PC-9 (cell line): ENCODE data around the gene HNRNPUL2. TPM values are rescaled to one million over a fixed set of nuclear protein-coding genes. Genes with fewer than 3 reads are reported as not detected.

Experiments
- BruUV-seq: library from RNA; stranded (reverse); fragments of 400-500 nt; replicated peaks from 2 replicates; lab custom pipeline; 2021; lab: Mats Ljungman, UMichigan
- CTCF ChIA-PET: fragments of 300-600 bp; sonication (Branson Sonifier 250); formaldehyde crosslinking; loops from one replicate; lab custom pipeline; 2022; ENCODE audit warnings: antibody characterized with exemption; lab: Charles Lee
- POLR2A ChIA-PET: fragments of 300-600 bp; sonication (Branson Sonifier 250); formaldehyde crosslinking; loops from one replicate; lab custom pipeline; 2022; ENCODE audit warnings: antibody characterized with exemption; ENCODE audit not compliant: unreplicated experiment; lab: Charles Lee
- DNase-seq, 2 experiments: peaks; one replicate each; pipeline versions ENCODE4 v3.0.0 to v3.0.0-alpha.2; 2015 to 2022; ENCODE audit warnings: mixed read lengths in 1 of 2
- H2AFZ ChIP-seq: fragments of 200-600 bp; sonication (generic); 2 replicates; pipeline ENCODE4 v1.8.1; 2017; ENCODE audit warnings: antibody characterized with exemption
- H3F3A ChIP-seq: fragments of 200-600 bp; sonication (generic); 2 replicates; pipeline ENCODE4 v1.8.1; 2017; ENCODE audit warnings: antibody characterized with exemption, mild to moderate bottlenecking, low read depth; ENCODE audit not compliant: insufficient read depth
- H3K27ac ChIP-seq: fragments of 200-600 bp; sonication (generic); 2 replicates; pipeline ENCODE4 v1.6.1; 2016; ENCODE audit warnings: mixed run types
- H3K27me3 ChIP-seq: fragments of 200-600 bp; sonication (generic); 2 replicates; pipeline ENCODE4 v1.6.1; 2016; ENCODE audit warnings: low read depth, mixed run types; ENCODE audit not compliant: insufficient read depth
- H3K36me3 ChIP-seq: fragments of 200-600 bp; sonication (generic); 2 replicates; pipeline ENCODE4 v1.6.1; 2016; ENCODE audit warnings: low read depth, mixed run types
- H3K4me1 ChIP-seq: fragments of 200-600 bp; sonication (generic); replicated peaks from 2 replicates; pipeline ENCODE4 v1.6.1; 2016; ENCODE audit warnings: mixed run types; ENCODE audit not compliant: insufficient read depth
- H3K4me2 ChIP-seq: fragments of 200-600 bp; sonication (generic); 2 replicates; pipeline ENCODE4 v1.6.1; 2017; ENCODE audit warnings: mixed run types
- H3K4me3 ChIP-seq: fragments of 200-600 bp; sonication (generic); 2 replicates; pipeline ENCODE4 v1.6.1; 2016; ENCODE audit warnings: mixed run types
- H3K79me2 ChIP-seq: fragments of 200-600 bp; sonication (generic); 2 replicates; pipeline ENCODE4 v1.6.1; 2017; ENCODE audit warnings: low read depth, mixed run types
- H3K9me2 ChIP-seq: fragments of 200-600 bp; sonication (generic); 2 replicates; pipeline ENCODE4 v1.8.1; 2017; ENCODE audit warnings: mild to moderate bottlenecking; ENCODE audit not compliant: insufficient read depth
- H3K9me3 ChIP-seq: fragments of 200-600 bp; sonication (generic); 2 replicates; pipeline ENCODE4 v1.8.1; 2016; ENCODE audit warnings: low read depth; ENCODE audit not compliant: insufficient read depth
- H4K20me1 ChIP-seq: fragments of 200-600 bp; sonication (generic); 2 replicates; pipeline ENCODE4 v1.8.1; 2017; ENCODE audit not compliant: insufficient read depth
- EZH2 ChIP-seq: fragments of 200-600 bp; sonication (generic); IDR thresholded peaks from 2 replicates; pipeline ENCODE4 v1.8.0; 2017; ENCODE audit warnings: antibody characterized with exemption, low read depth
- intact Hi-C: fragments of 100-400 bp; cut with micrococcal nuclease; formaldehyde crosslinking; loops from one replicate; pipeline ENCODE4 v1.10.0; 2022; ENCODE audit not compliant: unreplicated experiment
- total RNA-seq: library from RNA; stranded (reverse); gene quantifications from 2 replicates; pipeline ENCODE4 v1.2.3, GENCODE V29; 2021
- TF ChIP-seq, protein P1 (sequence below): fragments of 200-600 bp; sonication (generic); conservative IDR thresholded peaks from 2 replicates; pipeline ENCODE4 v1.6.1; 2017; ENCODE audit warnings: mixed run types, antibody characterized with exemption, mild to moderate bottlenecking, moderate library complexity

The HNRNPUL2 gene
- total RNA-seq, 1 experiment from 2014 or later: 76.9 TPM

DNA sequence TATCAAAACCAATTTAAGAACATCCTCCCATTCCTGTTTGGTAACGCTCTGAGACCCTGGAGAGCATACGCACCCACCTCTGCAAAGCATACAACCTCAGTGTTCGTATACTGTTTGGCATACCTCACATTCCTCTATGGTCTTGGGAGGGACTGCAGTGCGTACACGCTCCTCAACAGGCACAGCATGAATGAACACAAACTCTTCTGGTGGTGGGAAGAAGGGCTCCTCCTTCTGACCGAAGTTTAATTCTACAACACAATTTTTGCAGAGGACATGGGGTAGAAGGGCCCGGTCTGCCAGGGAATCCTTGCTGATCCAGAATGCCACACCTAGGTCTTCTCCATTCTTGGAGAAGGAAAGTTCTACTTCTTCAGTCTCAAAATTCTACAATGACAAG lies 5.3 kb downstream of the HNRNPUL2 start:
- ChIA-PET POLR2A (no interaction called here), CTCF (no interaction called here)
- no peak for DNase-seq
- TF ChIP-seq, protein P1, sequence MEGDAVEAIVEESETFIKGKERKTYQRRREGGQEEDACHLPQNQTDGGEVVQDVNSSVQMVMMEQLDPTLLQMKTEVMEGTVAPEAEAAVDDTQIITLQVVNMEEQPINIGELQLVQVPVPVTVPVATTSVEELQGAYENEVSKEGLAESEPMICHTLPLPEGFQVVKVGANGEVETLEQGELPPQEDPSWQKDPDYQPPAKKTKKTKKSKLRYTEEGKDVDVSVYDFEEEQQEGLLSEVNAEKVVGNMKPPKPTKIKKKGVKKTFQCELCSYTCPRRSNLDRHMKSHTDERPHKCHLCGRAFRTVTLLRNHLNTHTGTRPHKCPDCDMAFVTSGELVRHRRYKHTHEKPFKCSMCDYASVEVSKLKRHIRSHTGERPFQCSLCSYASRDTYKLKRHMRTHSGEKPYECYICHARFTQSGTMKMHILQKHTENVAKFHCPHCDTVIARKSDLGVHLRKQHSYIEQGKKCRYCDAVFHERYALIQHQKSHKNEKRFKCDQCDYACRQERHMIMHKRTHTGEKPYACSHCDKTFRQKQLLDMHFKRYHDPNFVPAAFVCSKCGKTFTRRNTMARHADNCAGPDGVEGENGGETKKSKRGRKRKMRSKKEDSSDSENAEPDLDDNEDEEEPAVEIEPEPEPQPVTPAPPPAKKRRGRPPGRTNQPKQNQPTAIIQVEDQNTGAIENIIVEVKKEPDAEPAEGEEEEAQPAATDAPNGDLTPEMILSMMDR: no peak; the same call in 1 of the 2 replicates
- no peak for TF ChIP-seq EZH2
- Histone ChIP-seq H3K4me2 (no peak overlapping the region), H3K4me1 (peaks cover 16% of the 10 kb centered on the region), H3K27me3 (no peaks in the 10 kb centered on the region), H3K4me3 (no peak overlapping the region), H4K20me1 (peaks cover 35% of the 10 kb centered on the region), H3K79me2 (peaks cover 96% of the 10 kb centered on the region), H2AFZ (no peak overlapping the region), H3K27ac (no peak overlapping the region), H3F3A (peaks cover 64% of the 10 kb centered on the region), H3K9me2 (no peaks in the 10 kb centered on the region), H3K9me3 (no peaks in the 10 kb centered on the region), H3K36me3 (peaks cover 71% of the 10 kb centered on the region)
- intact Hi-C loops: loop anchor here (1.0 kb wide), 1 partner anchor 16 kb away; no protein-coding TSS in a partner anchor
- BruUV-seq: TSS peak; percentile 1

DNA sequence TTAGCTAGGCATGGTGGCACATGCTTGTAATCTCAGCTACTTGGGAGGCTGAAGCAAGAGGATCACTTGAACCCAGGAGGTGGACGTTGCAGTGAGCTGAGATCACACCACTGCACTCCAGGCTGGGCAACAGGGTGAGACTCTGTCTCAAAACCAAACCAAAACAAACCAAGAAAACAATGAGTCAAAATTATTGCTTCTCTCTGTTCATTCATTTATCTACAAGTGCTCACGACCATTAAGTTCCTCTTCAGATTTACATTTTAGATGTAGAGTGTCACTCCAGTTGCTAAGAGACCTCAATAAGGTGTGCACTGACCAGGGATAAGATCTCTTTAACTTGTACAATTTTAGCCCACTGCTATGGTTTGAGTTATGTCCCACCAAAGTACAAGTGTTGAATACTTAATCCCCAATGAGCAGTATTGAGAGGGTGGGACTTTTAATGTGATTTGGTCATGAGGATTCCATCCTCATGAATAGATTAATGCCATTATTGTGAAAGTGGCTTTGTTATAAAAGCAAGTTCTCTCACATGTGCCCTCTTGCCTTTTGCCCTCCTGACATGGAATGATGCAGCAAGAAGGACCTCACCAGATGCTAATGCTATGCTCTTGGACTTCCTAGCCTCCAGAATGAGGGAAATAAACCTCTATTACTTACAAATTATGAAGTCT lies 7.8 kb downstream of the HNRNPUL2 start:
- Histone ChIP-seq H3K27me3 (no peaks in the 10 kb centered on the region), H3K9me3 (no peaks in the 10 kb centered on the region), H3K36me3 (peaks cover 86% of the 10 kb centered on the region), H3K79me2 (peaks cover 89% of the 10 kb centered on the region), H3K4me2 (no peak overlapping the region), H3F3A (peaks cover 64% of the 10 kb centered on the region), H3K9me2 (no peaks in the 10 kb centered on the region), H3K27ac (no peak overlapping the region), H2AFZ (no peak overlapping the region), H3K4me1 (peaks cover 11% of the 10 kb centered on the region), H4K20me1 (peaks cover 14% of the 10 kb centered on the region), H3K4me3 (no peak overlapping the region)
- POLR2A ChIA-PET: no interaction called here
- intact Hi-C loops: no loop called here
- no TSS peak for BruUV-seq
- no peak for TF ChIP-seq EZH2
- TF ChIP-seq, protein P1: no peak
- CTCF ChIA-PET: no interaction called here
- no peak for DNase-seq

DNA sequence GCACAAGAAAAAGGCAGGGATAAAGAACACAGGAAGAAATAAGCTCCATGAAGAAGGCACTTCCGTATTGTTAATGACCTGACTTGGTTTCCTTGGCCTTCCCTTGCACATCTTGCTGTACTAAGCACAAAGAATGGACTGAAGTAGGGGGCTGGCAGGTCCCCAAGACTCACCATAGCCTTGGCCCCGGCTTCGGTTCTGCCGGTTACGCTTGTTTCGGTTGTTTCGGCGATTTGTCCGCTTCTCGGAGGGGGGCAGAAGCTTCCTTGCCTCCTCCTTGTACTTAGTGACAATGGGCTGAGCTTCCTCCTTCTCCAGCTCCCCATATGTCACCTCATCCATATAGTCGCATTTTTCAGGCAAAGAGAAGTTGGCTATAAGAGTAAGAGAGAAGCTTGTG lies 10.4 kb downstream of the HNRNPUL2 start:
- Histone ChIP-seq H3K4me3 (no peak overlapping the region), H3K27me3 (no peaks in the 10 kb centered on the region), H3K9me3 (no peaks in the 10 kb centered on the region), H3K9me2 (no peaks in the 10 kb centered on the region), H3K79me2 (peaks cover 62% of the 10 kb centered on the region), H3K4me2 (no peak overlapping the region), H4K20me1 (no peaks in the 10 kb centered on the region), H3F3A (peaks cover 61% of the 10 kb centered on the region), H3K4me1 (peaks cover 6% of the 10 kb centered on the region; the same call in 1 of the 2 replicates), H3K27ac (no peak overlapping the region), H3K36me3 (peaks cover 72% of the 10 kb centered on the region), H2AFZ (no peak overlapping the region)
- no peak for DNase-seq
- intact Hi-C loops: no loop called here
- CTCF ChIA-PET: interaction anchor here (0.5 to 0.6 kb wide), 2 partner anchors 48 to 969 kb away, joined by 3 to 9 read pairs; no protein-coding TSS in a partner anchor
- TF ChIP-seq, protein P1: no peak
- TF ChIP-seq EZH2: no peak
- BruUV-seq: no TSS peak
- POLR2A ChIA-PET: interaction anchor here (0.6 kb wide), 1 partner anchor 11 kb away, joined by 5 read pairs; the partner anchor contains the start of gene HNRNPUL2
